Epithelial cell of umbilical artery (primary cell): ENCODE measurements around the gene ART3. TPM values are rescaled to one million over a fixed set of nuclear protein-coding genes. Genes with fewer than 3 reads are reported as not detected.

Source experiments
- total RNA-seq: library from RNA; depleted of rRNA; stranded (reverse); fragments of >200 nt; gene quantifications from 2 replicates; pipeline ENCODE4 v1.2.3, GENCODE V29; 2014

The ART3 gene
- not detected in 2 replicates for total RNA-seq

DNA sequence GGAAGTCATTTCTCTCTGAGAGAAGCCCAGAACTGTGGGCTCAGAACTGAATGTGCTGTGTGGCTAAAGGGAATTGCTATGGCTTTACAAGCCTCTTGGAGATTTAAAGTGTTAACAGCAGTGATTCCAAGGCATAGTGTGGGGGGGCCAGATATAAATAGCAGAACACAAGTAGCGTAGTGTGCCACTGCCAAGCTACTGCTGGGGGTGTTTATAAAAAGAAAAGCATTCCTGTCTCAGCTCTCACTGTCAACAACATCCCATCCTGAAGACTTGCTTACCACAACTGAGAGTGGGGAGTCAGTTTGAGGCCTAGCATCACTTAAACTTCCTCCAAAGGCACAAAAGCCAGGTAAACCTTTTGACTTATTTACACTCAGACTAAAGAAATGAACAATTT is at the start of gene ART3:
Gene ART3 (plus strand): TSS at position 242 of the 400 bp plus-strand sequence. CDS start 1,181 bp downstream, outside the sequence.

GRCh38 chr4:76035799-76036380 is 38.6 kb upstream of the ART3 start, which contains the start of gene CXCL11:
Gene CXCL11 (minus strand): TSS chr4:76036070. CDS start chr4:76035987, 83 bp downstream.

GRCh38 chr4:76148142-76148865 is 73.8 kb downstream of the ART3 start, which contains the start of gene NUP54:
Gene NUP54 (minus strand): TSS chr4:76148397. CDS start chr4:76148374, 23 bp downstream.

Other genes starting within 250 kb of the ART3 start
- gene PPEF2, start 172.3 kb upstream of the ART3 start, total RNA-seq = not detected in 2 replicates
- gene NAAA, start 133.7 kb upstream of the ART3 start, total RNA-seq = 23.7 and 45.6 TPM in 2 replicates
- 26.4 and 27.0 TPM in 2 replicates for gene SDAD1, start 83.8 kb upstream of the ART3 start, total RNA-seq
- not detected in 2 replicates for gene CXCL9, start 67.2 kb upstream of the ART3 start, total RNA-seq
- 0.65 and 12.2 TPM in 2 replicates for gene CXCL10, start 51.2 kb upstream of the ART3 start, total RNA-seq
- 1.9 and 12.0 TPM in 2 replicates for gene CXCL11, start 38.6 kb upstream of the ART3 start, total RNA-seq
- 64.1 and 72.1 TPM in 2 replicates for gene NUP54, start 73.7 kb downstream of the ART3 start, total RNA-seq
- 139 and 167 TPM in 2 replicates for gene SCARB2, start 139.1 kb downstream of the ART3 start, total RNA-seq
- gene FAM47E, start 177.0 kb downstream of the ART3 start, total RNA-seq = 0.30 TPM in 1 of 2 replicates, not detected in the other
- gene STBD1, start 232.0 kb downstream of the ART3 start, total RNA-seq = 1.7 and 1.9 TPM in 2 replicates